ENCODE data around the gene ADGRF4.
"Not testable (repeated sequence)": the region's sequence is repeated elsewhere in the genome, so short reads cannot be mapped to it uniquely, and the experiment has no call there.

Gene ADGRF4

GRCh38 chr6:47736083-47736700 is 37.8 kb downstream of the ADGRF4 start:
- DNase-seq, result no peak

DNA sequence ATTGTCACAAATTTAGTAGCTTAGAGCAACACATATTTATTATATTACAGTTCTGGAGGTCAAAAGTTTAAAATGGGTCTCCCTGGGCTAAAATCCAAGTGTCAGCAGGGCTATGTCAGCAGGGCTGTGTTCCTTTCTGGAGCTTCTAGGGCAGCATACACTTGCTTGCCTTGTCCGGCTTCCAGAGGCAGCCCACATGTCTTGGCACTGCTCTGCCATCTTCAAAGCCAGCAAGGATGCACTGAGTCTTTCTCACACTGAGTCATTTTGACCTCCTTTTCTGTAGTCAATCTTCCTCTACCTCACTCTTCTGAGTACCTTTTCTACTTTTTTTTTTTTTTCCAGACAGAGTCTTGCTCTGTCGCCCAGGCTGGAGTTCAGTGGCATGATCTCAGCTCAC is 39.0 kb downstream of the ADGRF4 start:
- DNase-seq, result no peak

DNA sequence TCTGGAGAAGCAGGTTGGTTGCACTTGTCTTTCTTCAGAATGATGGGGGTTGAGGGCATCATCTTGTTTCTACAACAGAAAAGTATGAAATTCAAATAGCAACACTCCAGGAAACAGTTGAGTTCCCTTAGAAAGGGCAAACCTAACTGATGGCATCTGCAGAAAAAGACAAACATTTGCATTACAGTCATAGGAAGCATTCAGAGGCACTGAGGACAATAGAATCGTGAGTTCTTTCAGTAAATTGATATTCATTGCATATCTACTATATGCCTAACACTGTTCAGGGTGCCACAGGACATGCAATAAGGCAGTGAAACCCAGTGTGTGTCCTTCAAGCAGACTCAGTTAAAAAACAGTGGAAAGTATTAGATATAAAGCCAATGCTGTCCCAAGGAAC is 42.3 kb downstream of the ADGRF4 start:
- DNase-seq, result no peak

- DNase-seq, result no peak
Measured at GRCh38 chr6:47741807-47742206, 43.4 kb downstream of the ADGRF4 start.

GRCh38 chr6:47743744-47744143 is 45.4 kb downstream of the ADGRF4 start:
- DNase-seq, result no peak

DNA sequence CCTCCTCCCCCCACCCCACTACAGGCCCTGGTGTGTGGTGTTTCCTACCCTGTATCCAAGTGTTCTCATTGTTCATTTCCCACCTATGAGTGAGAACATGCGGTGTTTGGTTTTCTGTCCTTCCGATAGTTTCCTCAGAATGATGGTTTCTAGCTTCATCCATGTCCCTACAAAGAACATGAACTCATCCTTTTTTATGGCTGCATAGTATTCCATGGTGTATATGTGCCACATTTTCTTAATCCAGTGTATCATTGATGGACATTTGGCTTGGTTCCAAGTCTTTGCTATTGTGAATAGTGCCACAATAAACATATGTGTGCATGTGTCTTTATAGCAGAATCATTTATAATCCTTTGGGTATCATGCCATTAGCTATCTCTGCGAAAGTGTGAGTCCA is 46.9 kb downstream of the ADGRF4 start:
- DNase-seq, result not testable (repeated sequence)

DNA sequence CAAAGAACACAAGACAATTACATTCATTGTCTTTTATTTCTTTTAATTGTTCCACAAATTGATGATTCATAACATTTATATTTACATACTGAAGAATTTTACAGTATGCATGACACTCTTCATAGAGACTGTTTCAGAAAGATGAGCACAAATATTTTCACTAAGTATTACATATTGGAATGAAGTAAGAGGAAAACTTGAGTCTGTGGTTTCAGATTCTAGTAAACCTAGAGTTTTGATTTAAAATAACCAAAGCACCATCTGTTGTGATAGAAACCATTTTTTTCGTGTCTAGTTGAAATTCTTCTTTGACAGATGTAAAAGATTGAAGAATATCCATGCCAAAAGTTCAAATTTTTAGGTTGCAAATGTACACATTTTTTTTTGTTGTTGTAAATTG is 51.4 kb downstream of the ADGRF4 start:
- DNase-seq, result no peak

GRCh38 chr6:47752801-47753200 is 54.4 kb downstream of the ADGRF4 start:
- no peak for DNase-seq

- DNase-seq, result no peak
Measured at GRCh38 chr6:47759364-47759763, 61.0 kb downstream of the ADGRF4 start.

GRCh38 chr6:47762502-47762901 is 64.1 kb downstream of the ADGRF4 start:
- DNase-seq, result no peak

DNA sequence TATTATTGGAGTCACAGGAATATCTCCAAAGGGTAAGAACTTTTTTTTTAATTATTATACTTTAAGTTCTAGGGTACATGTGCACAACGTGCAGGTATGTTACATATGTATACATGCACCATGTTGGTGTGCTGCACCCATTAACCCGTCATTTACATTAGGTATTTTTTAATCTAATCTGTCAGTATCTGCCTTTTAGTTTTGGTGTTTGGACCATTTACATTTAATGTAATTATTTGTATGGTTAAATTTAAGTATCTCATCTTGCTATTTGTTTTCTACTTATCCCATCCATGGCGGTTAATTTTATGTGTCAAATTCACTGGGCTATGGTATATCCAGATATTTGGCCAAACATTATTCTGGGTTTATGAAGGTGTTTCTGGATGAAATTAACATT is 68.1 kb downstream of the ADGRF4 start:
- no peak for DNase-seq

DNA sequence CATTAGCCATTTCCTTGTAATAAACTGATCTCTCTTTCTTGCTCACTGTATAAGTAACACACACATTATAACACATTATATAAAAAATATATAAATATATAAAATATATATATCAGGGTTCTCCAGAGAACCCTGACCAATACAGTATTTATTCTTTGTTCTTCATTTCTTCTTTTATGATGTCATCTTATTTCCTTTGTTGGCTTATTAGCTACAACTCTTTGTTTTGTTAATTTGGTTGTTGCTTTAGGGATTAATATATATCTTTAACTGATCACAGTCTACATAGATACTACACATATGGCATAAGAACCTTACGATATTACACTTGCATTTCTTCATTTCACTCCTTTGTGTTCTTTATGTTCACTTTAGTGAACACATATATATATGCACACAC is 68.7 kb downstream of the ADGRF4 start:
- no peak for DNase-seq

GRCh38 chr6:47769982-47770381 is 71.6 kb downstream of the ADGRF4 start:
- no peak for DNase-seq
